ENCODE results near the gene GALNT18.

Gene GALNT18

GRCh38 chr11:11533751-11534150, 88.1 kb downstream of the GALNT18 start:
- DNase-seq, result no peak

- DNase-seq, result no peak
Observed at GRCh38 chr11:11533057-11533456, 88.7 kb downstream of the GALNT18 start.

GRCh38 chr11:11532574-11532973, 89.2 kb downstream of the GALNT18 start:
- DNase-seq, result no peak

GRCh38 chr11:11531131-11531908, 90.5 kb downstream of the GALNT18 start:
- DNase-seq, result peak in 2 of 56 donors; percentile 6 to 10

GRCh38 chr11:11528986-11529385, 92.8 kb downstream of the GALNT18 start:
- no peak for DNase-seq

- DNase-seq, result no peak
Observed at GRCh38 chr11:11525283-11525682, 96.5 kb downstream of the GALNT18 start.

- no peak for DNase-seq
Observed at GRCh38 chr11:11524436-11525061, 97.3 kb downstream of the GALNT18 start.

- no peak for DNase-seq
Observed at GRCh38 chr11:11522591-11522990, 99.2 kb downstream of the GALNT18 start.

GRCh38 chr11:11521306-11522002, 100.4 kb downstream of the GALNT18 start:
- DNase-seq, result no peak

GRCh38 chr11:11520231-11521015, 101.4 kb downstream of the GALNT18 start:
- no peak for DNase-seq

- DNase-seq, result peak in 1 of 56 donors; percentile 26
Observed at GRCh38 chr11:11519184-11519583, 102.6 kb downstream of the GALNT18 start.

GRCh38 chr11:11514246-11514645, 107.6 kb downstream of the GALNT18 start:
- no peak for DNase-seq

GRCh38 chr11:11513422-11513821, 108.4 kb downstream of the GALNT18 start:
- DNase-seq, result no peak

- DNase-seq, result no peak
Observed at GRCh38 chr11:11512929-11513328, 108.9 kb downstream of the GALNT18 start.

GRCh38 chr11:11512502-11512901, 109.3 kb downstream of the GALNT18 start:
- DNase-seq, result no peak

- no peak for DNase-seq
Observed at GRCh38 chr11:11512090-11512489, 109.7 kb downstream of the GALNT18 start.

GRCh38 chr11:11510939-11511338, 110.9 kb downstream of the GALNT18 start:
- DNase-seq, result peak in 50 of 56 donors; percentile 9 to 76 (median 46)

GRCh38 chr11:11505692-11506091, 116.1 kb downstream of the GALNT18 start:
- no peak for DNase-seq

- DNase-seq, result no peak
Observed at GRCh38 chr11:11505190-11505589, 116.6 kb downstream of the GALNT18 start.

GRCh38 chr11:11504071-11504470, 117.7 kb downstream of the GALNT18 start:
- DNase-seq, result no peak

GRCh38 chr11:11502263-11502861, 119.4 kb downstream of the GALNT18 start:
- no peak for DNase-seq

All from nucleus accumbens (tissue), 56 donors.